GM12891 (cell line): ENCODE results near the gene NLRP6.

Experiments used
- DNase-seq: peaks from one replicate; pipeline ENCODE4 v3.0.0; 2011; ENCODE audit warnings: low spot score; ENCODE audit not compliant: insufficient read length
- FAIRE-seq: peaks from 2 replicates; lab custom pipeline; 2011; peaks lifted over from hg19 to GRCh38; lab: Jason Lieb, UNC
- PAX5 ChIP-seq: IDR thresholded peaks from 2 replicates; pipeline ENCODE4 v1.6.1; 2011; ENCODE audit warnings: low read length, moderate library complexity, mild to moderate bottlenecking; ENCODE audit not compliant: insufficient read depth, severe bottlenecking
- POLR2A ChIP-seq: IDR thresholded peaks from 2 replicates; pipeline ENCODE4 v1.6.1; 2011; ENCODE audit warnings: low read depth, low read length, control low read depth
- POLR2AphosphoS5 ChIP-seq: IDR thresholded peaks from 2 replicates; pipeline ENCODE4 v1.6.1; 2011; ENCODE audit warnings: low read depth, low read length, control low read depth
- POU2F2 ChIP-seq: IDR thresholded peaks from 2 replicates; pipeline ENCODE4 v1.6.1; 2011; ENCODE audit warnings: low read depth, mild to moderate bottlenecking, control low read depth, low read length, moderate library complexity
- SPI1 ChIP-seq: IDR thresholded peaks from 2 replicates; pipeline ENCODE4 v1.6.1; 2011; ENCODE audit warnings: low read depth, low read length, control low read depth
- TAF1 ChIP-seq: IDR thresholded peaks from 2 replicates; pipeline ENCODE4 v1.6.1; 2011; ENCODE audit warnings: low read depth, low read length, control low read depth

The NLRP6 gene

DNA sequence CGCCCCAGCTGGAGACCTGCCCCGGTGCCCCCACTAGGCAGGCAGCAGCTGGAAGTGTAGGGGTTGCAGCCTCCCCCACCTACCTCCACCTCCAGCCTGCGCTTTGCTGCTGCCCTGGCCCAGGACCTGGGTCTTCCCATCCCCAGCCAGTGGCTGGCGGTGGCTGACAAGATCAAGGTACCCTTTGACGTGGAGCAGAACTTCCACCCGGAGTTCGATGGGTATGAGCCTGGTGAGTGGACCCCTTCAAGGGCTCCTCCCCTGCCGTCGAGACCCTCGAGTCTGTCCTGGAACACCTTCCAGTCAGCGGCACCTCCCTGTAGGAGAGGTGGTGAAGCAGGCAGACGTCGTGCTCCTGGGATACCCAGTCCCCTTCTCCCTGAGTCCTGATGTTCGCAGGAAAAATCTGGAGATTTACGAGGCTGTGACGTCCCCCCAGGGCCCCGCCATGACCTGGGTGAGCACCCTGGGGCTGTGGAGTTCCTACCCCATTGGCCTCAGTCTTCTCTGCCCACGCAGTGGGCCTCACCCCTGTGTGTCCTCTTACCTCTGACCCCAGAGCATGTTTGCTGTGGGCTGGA lies 15.2 kb downstream of the NLRP6 start:
- TF ChIP-seq POLR2AphosphoS5, result no peak
- TF ChIP-seq POU2F2, result no peak
- no peak for TF ChIP-seq SPI1
- no peak for TF ChIP-seq PAX5
- TF ChIP-seq POLR2A, result no peak
- TF ChIP-seq TAF1, result no peak
- FAIRE-seq, result no peak
- no peak for DNase-seq

DNA sequence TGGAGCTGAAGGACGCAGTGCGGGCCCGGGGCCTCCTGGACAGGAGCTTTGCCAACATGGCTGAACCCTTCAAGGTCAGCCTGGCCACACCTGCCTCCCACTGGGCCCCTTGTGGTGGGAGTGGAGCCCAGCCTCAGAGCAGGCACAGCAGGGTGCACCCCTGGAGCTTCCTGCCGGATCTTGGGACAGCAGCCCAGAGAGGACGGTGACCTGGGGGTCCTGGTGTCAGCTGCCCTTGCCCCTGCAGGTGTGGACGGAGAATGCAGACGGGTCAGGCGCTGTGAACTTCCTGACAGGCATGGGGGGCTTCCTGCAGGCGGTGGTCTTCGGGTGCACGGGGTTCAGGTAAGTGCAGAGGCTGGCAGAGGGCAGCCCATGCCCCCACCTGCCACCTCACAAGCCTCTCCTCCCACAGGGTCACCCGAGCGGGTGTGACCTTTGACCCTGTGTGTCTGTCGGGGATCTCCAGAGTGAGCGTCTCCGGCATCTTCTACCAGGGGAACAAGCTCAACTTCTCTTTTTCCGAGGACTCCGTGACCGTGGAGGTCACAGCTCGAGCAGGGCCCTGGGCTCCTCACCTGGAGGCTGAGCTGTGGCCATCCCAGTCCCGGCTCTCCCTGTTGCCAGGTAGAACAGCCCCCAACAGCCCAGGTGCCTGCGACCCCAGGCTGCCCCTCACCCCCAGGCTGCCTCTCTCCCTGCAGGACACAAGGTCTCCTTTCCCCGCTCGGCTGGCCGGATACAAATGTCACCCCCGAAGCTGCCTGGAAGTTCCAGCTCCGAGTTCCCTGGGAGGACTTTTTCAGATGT lies 15.8 kb downstream of the NLRP6 start:
- TF ChIP-seq PAX5, result no peak
- TF ChIP-seq SPI1, result no peak
- no peak for TF ChIP-seq POLR2A
- no peak for TF ChIP-seq TAF1
- no peak for TF ChIP-seq POU2F2
- TF ChIP-seq POLR2AphosphoS5, result no peak
- FAIRE-seq (no peak), DNase-seq (no peak)

- no peak for FAIRE-seq
- no peak for DNase-seq
- TF ChIP-seq POLR2A (no peak), POU2F2 (no peak), PAX5 (no peak), TAF1 (no peak), POLR2AphosphoS5 (no peak), SPI1 (no peak)
These were observed 16.6 kb downstream of the NLRP6 start for GRCh38 chr11:294780-295179.

DNA sequence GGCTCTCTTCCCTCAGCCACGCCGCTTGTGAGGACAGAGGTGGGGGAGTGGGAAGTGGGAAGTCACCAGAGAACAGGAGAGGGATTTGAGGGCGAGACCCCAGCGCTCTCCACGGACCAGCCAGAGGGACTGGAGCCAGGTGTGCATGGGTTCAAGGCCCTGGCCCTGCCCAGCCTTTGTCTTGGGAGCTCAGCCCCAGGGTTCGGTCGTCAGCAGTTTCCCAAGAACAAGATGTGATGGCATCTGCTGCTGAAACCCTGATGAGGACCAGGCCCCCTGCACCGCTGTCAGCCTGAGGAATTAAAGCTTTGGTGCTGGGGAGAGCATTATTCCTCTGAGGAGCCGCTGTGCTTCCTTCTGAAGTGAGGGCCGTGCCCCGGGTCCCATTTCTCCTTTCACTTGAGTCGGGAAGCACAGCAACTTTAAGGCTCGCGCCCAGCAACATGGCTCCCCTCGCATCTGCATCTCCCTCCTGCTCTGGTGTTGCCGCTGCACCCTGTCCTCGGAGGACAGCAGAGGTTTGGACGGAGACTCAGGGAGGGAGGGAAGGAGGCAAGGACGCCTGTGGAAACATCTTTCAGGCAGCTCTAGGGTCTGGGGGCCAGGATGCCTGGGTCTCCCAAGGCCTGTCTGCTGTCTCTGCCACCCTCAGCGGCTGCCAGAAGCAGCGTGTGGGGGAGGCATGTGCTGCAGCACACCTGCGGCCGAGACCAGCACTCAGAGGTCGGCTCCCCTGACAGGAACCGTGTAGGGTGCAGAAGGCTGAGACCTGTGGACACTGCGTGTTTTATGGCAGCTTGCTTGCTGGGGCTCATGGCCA lies 17.4 kb downstream of the NLRP6 start:
- TF ChIP-seq SPI1 (no peak), TAF1 (no peak)
- FAIRE-seq, result no peak
- no peak for DNase-seq

- TF ChIP-seq POLR2A (no peak), SPI1 (no peak), POU2F2 (no peak), PAX5 (no peak), TAF1 (no peak), POLR2AphosphoS5 (no peak)
- DNase-seq (no peak), FAIRE-seq (no peak)
These were observed 18.2 kb downstream of the NLRP6 start for GRCh38 chr11:296171-297050.

GRCh38 chr11:297051-297585 lies 18.9 kb downstream of the NLRP6 start:
- no peak for TF ChIP-seq SPI1
- no peak for TF ChIP-seq PAX5
- no peak for TF ChIP-seq TAF1
- TF ChIP-seq POLR2AphosphoS5, result no peak
- no peak for TF ChIP-seq POU2F2
- DNase-seq, result no peak
- FAIRE-seq, result no peak

DNA sequence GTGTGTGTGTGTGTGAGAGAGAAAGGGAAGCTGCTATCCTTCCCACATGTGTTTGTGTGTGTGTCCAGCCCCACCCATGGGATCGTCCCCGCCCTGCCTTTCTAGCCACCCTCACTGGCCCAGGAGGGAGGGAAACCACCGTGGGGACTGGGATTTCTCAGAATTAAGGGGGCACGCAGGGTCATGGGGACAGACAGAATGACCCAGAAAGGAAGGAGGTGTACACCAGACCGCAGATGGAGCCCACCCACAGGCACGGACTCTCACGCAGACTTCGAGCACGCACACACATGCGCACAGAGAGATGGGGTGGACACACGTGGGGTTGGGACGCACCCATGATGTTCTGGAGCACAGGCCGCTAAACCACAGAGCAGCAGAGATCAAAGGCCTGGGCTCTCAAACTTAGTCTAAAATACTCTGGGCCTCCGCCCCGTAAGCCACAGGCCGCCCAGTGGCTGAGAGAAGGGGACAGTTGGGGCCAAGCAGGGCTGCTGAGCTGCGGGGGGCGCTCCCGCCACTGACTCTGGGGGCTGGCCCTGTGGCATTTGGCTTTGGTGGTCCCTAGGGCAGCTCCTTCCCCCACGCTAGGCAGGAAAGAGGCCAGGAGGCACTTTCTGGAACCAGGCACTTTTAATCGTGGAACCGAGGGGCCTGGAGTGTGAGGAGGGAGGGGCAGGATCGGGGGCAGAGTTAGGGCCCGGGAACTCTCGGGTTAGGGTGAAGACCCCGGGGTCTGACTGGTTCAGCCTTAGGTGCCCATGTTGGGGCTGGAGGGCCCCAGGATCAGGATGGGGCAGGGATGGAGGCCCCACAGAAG lies 19.6 kb downstream of the NLRP6 start:
- no peak for DNase-seq
- TF ChIP-seq SPI1 (no peak), TAF1 (no peak), POU2F2 (no peak), PAX5 (no peak), POLR2A (no peak), POLR2AphosphoS5 (no peak)
- FAIRE-seq, result no peak

DNA sequence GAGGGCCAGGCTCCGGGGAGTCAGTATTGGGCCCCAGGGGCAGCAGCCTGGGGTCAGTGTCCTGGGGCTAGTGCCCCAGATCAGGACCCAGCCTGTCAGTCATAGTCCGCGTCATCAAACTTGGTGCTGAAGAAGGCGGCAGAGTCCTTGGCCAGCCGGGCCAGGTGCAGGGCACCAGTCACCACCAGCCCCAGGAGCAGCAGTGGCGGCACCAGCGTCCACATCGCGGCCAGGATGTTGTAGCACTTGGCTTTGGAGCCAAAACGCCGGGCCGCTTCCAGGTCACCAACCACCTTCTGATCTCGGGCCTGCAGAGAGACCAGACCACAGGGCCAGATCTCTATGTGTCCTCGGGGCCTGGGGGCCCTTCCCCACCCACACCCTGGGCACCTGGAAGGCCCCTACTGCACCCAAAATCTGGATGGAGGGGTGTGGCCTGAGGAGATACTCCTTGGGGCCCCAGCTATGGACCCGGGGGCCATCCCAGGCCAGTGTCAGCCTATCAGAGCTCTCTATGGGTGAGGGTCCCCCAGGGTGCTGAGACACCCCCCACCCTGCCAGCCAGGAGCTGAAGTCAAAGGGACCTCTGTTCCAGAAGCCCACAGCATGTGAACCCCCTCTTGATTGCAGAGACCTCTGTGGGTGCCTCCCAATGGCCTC lies 20.3 kb downstream of the NLRP6 start:
- TF ChIP-seq TAF1, result no peak
- TF ChIP-seq POLR2A, result no peak
- TF ChIP-seq POU2F2, result no peak
- TF ChIP-seq PAX5, result no peak
- no peak for TF ChIP-seq SPI1
- no peak for TF ChIP-seq POLR2AphosphoS5
- no peak for DNase-seq
- FAIRE-seq, result no peak
